ENCODE results near the gene CYP1A2.

DNA sequence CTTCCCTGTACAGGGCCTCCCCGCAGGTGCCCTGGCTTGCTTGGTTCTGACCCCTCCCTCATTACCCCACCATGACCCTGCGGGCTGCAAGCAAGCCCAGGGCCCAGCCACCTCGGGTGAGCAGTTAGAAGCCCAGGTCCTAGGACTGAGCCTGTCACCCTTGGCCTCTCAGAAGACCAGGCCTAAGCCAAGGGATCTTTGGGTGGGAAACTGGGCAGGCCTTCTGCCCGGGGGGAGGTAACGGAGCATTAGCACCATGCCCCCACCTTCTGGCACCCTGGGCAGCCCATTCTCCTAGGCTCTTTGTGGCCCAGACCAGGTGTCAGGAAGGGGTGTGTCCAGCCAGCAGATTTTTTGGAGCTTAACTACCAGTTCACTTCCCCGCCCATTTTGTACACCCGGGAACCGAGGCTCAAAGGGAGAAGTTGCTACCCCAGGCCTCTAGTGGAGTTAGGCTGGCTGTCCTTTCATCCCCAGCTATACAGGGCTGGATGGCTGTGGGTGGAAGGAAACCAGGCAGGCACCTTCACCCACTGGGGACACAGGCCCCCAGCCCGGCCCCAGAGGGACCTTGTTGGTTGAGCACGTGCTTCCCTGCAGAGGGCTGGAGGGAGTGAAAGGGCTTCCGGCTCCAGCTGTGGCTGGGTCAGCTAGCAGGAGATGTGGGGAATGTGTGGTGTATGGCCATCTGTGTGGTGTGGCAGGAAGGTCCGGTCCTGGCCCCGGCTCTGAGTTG, 34.6 kb downstream of the CYP1A2 start:
- TF ChIP-seq CTCF (IDR thresholded peaks at IDR 0.05) = no peak
- TF ChIP-seq ZFX (IDR thresholded peaks at IDR 0.05; ENCODE audit: borderline replicate concordance) = no peak
